ENCODE data around the gene TRAFD1.

GRCh38 chr12:112165624-112166023 lies 40.3 kb downstream of the TRAFD1 start:
- TF ChIP-seq USF2 (IDR thresholded peaks at IDR 0.05; ENCODE audit: low read length): no peak
- TF ChIP-seq CTCF (IDR thresholded peaks at IDR 0.05; ENCODE audit: control extremely low read depth in 1 of 3, insufficient read depth in 1 of 3, low read depth in 1 of 3, low read length in 3 of 3): no peak
- TF ChIP-seq BCL11A (IDR thresholded peaks at IDR 0.05; ENCODE audit: low read depth in 2 of 2, low read length in 2 of 2): no peak
- no peak for TF ChIP-seq MAFK (IDR thresholded peaks at IDR 0.05; ENCODE audit: low read depth, low read length)
- TF ChIP-seq POU5F1 (IDR thresholded peaks at IDR 0.05; ENCODE audit: low read depth, low read length): no peak
- TF ChIP-seq POLR2AphosphoS5 (IDR thresholded peaks at IDR 0.05; ENCODE audit: low read depth, low read length): no peak
- TF ChIP-seq KDM1A (IDR thresholded peaks at IDR 0.05; ENCODE audit: borderline replicate concordance, low read length): no peak

Measured in H1 (cell line).